Measurements from ENCODE around the gene CDK11B.

CDK11B gene

GRCh38 chr1:1615256-1616044 lies 43.4 kb downstream of the CDK11B start, which contains the start of gene MIB2:
MIB2 (plus strand) TSS chr1:1615500; CDS start chr1:1623453, 7,953 bp downstream.
- peak; percentile 89 for DNase-seq (ENCODE audit: low read depth)

DNA sequence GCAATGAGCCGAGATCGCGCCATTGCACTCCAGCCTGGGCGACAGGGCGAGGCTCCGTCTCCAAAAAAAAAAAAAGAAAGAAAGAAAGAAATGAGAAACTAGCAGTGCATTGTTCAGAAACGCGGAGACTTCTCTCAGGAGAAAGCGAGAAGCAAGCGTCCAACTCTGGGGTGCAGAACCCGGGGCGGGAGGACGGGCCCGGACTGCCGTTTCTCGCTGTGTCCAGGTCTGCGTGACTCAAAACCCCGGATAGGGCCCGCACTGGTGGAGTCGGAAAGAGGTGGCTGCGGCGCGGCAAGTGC lies 43.9 kb downstream of the CDK11B start:
- no peak for DNase-seq (ENCODE audit: low read depth)

- DNase-seq (ENCODE audit: low read depth): peak; percentile 99
Measured at GRCh38 chr1:1614204-1614953, 44.4 kb downstream of the CDK11B start.

- no peak for DNase-seq (ENCODE audit: low read depth)
Measured at GRCh38 chr1:1613509-1614082, 45.2 kb downstream of the CDK11B start.

DNA sequence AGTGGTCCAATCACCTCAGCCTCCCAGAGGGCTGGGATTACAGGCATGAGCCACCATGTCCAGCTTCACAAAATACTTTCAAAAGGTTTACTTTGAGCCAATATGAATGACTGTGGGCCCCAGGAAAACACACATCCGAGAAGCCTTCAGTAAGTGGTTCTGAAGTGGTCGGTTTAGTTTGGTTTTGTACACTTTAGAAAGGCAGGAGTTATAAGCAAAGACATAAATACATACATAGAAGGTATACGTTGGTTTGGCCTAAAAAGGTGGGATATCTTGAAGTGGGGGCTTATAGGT lies 46.8 kb downstream of the CDK11B start:
- no peak for DNase-seq (ENCODE audit: low read depth)

DNA sequence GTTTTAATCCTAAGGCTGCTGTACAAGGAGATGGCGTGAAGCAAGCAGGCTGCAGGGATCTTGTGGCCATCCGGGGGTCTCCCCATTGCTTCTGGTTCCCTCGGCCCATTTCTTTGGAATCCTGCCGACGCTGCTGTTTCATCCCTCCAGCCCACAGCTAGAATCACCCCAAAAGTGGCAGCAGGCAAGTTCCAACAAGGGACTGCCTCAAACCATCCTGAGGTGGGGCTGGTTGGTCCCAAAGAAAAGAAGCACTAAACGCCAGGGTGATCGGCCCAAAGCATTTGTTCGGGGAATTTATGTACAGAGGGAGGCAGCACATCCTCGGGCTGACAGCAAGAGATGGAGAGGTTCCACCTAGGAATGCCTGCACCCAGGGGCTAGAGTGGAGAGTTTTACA lies 48.0 kb downstream of the CDK11B start:
- DNase-seq (ENCODE audit: low read depth): no peak

DNA sequence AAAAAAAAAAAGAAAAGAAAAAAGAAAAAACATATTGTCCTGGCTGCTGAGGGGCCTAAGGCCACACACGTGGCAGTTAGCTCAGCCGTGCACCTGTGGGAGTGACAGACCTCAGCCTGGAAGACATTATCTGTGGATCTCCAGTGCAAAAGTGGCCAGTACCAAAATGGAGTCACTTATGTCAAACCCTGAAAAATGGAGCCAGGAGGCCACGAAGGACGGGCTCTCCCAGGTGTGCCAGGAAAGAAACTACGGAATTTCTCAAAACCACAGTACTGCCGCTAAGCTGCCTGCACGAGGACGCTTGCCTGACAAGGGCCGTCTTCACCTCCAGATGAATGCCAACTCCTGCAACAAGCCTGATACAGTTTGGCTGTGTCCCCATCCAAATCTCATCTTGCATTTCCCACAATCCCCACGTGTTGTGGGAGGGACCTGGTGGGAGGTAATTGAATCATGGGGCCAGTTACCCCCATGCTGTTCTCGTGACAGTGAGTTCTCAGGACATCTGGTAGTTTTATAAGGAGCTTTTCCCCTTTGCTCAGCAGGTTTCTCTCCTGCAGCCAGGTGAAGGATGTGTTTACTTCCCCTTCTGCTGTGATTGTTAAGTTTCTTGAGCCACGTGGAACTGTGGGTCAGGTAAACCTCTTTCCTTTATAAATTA lies 48.9 kb downstream of the CDK11B start:
- DNase-seq (ENCODE audit: low read depth): no peak

DNA sequence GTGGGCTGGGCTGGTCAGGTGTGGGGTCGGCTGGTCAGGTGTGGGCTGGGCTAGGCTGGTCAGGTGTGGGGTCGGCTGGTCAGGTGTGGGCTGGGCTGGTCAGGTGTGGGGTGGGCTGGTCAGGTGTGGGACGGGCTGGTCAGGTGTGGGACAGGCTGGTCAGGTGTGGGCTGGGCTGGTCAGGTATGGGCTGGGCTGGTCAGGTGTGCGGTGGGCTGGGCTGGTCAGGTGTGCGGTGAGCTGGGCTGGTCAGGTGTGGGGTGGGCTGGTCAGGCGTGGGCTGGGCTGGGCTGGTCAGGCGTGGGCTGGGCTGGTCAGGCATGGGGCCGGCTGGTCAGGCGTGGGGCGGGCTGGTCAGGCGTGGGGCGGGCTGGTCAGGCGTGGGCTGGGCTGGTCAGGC lies 52.6 kb downstream of the CDK11B start:
- DNase-seq (ENCODE audit: low read depth): no peak

DNA sequence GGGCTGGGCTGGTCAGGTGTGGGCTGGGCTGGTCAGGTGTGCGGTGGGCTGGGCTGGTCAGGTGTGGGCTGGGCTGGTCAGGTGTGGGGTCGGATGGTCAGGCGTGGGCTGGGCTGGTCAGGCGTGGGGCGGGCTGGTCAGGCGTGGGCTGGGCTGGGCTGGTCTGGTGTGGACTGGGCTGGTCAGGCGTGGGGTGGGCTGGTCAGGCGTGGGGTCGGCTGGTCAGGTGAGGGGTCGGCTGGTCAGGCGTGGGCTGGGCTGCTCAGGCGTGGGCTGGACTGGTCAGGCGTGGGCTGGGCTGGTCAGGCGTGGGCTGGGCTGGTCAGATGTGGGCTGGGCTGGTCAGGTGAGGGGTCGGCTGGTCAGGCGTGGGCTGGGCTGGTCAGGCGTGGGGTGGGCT lies 53.1 kb downstream of the CDK11B start:
- no peak for DNase-seq (ENCODE audit: low read depth)

- DNase-seq (ENCODE audit: low read depth): no peak
Measured at GRCh38 chr1:1605034-1605591, 53.7 kb downstream of the CDK11B start.

DNA sequence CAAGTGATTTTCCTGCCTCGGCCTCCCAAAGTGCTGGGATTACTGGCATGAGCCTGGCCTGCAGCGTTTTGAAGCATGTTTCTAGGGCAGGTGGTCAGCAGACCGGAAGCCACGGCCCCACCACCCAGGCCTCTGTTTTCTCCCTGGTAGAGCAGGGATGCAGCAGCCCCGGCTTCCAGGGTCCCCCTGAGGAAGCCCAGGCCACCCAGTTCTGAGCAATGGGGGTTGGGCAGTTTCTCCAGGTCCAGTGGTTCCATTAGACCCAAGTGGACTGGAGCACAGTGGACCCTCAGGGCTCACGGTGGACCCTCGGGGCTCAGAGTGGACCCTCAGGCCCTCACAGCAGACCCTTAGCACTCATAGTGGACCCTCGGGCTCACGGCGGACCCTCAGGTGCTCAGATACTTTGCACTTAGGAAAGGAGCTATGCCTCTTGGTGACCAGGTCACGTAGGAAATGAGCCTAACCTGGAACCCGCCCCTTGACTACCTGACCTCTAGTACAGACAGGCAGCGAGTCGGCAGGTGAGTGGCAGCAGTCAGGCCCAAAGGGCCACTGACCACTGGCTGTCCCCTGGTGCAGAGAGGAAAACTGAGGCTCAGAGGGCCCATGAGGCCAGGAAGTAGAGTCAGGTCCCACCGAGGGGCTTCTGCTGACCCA lies 54.3 kb downstream of the CDK11B start:
- DNase-seq (ENCODE audit: low read depth): no peak

- no peak for DNase-seq (ENCODE audit: low read depth)
Measured at GRCh38 chr1:1603671-1604373, 55.0 kb downstream of the CDK11B start.

DNA sequence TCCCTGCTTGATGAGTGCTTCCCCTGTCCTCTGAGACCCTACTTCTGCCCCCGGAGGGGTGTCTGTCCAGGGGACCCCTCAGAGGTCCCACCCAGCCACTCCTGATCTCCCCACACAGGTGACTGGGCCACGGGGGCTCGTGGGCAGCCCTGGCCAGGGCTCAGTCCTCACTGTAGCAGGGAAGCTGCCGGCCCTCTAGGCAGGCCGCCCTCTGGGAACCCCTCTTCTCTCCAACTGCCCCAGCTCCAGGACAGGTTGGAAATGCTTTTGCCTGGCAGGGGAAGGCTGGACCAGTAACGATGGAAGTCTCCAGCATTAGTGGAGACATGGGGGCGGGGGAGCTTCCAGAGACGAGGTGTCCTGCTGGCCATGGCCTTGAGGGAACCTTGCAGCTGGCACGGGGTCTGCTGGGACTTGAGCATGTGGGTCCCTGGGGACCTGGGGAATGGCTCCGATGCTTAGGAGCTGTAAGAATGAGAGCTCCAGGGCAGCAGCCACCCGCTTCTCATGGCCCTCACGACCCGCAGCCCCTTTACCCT lies 55.8 kb downstream of the CDK11B start:
- no peak for DNase-seq (ENCODE audit: low read depth)

GRCh38 chr1:1602304-1602967 lies 56.4 kb downstream of the CDK11B start:
- DNase-seq (ENCODE audit: low read depth): no peak

DNA sequence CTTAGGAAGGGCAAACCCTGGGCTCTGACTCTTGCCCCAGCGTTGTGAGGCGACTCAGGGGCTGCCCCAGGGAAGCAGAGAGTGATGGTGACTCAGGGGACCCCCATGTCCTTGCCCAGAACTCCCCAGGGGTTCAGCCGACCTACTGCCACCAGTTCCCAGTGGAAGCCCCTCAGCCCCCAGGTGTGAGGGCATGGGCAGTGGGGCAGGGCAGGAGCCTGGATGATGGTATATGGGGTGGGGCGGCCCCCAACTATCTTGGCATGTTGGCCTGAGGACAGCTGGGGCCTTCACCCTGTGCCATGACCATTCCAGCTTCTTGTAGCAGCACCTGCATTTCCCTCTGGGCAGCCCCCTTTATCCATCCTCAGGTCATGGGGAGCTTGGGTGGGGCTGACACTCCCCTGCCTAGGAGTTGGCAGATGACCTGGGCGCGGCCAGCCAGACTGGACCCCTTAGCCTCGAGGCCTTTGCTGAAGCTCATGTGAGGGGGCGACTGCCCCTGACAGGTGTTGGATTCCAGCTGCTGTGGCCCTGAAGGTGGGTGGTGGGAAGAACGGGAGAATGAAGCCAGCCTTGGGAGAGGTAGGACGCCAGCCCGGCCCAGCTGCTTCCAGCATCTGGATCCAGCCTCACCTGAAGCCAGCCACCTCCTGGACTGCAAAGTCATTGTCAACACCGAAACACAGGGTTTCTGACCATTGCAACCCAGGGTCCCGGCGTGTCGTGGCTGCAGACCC lies 57.1 kb downstream of the CDK11B start:
- no peak for DNase-seq (ENCODE audit: low read depth)

DNA sequence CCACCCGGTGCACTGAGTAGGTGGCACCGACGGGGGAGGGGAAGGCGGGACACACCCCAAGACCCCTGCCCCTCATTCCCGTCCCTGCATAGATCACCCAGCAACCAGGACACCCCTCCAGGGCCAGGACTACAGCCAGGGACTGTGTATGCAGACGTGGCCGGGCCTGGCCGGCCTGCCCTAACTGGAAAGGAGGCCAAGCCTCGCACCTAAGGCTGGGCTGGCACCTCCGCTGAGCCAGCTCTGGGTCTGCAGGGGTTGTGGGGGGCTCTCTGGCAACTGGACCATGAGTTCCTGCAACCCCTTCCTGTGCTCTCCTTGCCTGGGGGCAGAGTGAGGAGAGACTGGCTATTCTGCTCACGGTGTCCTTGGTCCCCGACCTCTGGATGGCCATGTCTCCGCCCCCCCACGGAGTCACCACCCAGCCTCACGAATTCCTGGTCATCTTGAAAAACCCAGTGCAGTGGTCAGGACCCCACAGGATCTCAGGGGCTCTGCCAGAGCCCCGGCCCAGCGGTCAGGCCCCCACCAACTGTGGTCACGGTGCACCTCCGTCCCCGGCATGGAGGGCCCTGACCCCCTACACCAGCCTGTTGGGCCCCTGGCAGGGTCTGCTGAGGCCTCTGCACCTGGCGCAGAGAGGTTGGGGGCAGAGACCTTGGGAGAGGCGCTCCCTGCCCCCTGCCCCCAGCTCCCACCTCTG lies 57.8 kb downstream of the CDK11B start:
- no peak for DNase-seq (ENCODE audit: low read depth)

DNA sequence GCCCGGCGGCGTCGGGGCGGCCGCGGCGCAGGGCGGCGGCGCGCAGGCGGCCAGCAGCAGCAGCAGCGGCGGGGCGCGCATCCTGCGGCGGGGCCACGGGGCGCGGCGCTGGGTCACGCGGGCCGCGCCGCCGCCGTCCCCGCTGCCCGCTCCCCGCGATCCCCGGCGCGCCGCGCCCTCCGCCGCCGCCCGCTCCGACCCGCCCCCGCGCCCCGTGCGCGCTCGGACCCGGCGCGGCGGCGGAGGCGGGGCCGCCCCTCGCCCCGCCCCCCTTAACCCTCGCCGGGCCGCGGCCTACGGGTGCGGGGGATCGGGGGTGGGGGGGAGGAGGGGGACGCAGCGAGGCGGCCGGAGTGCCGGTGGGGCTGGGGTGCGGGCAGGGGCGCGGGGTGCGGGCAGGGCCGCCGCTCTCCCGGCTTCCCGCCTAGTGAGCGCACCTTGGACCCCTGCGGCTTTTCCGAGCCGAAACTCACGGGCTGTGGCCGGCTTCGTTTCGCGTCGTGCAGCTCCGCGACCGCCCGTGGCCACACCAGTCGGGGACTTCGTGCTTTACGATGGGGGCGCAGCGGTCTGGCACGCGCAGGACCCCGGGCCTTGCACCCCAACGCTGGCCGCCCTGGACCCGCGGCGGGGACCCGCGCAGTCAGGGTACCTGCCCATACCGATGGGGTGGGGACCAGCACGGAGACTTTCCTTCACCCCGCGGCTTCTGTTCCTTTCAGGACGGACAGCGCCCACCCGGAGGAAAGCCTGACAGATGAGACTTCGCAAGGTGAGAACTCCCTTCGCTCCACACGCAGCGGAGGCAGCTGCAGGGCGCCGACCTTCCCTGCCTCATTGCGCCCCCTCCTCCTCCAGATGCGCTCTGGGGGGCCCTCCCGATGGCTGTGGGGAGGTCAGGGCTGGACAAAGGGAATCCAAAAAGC lies 58.6 kb downstream of the CDK11B start, which contains the start of gene FNDC10:
Gene FNDC10 (minus strand): TSS at position 201 of the 926 bp plus-strand sequence. CDS start 120 bp downstream, at position 81.
- DNase-seq (ENCODE audit: low read depth): no peak
